ENCODE data around the gene KCNJ3. TPM values are rescaled to one million over a fixed set of nuclear protein-coding genes. Genes with fewer than 3 reads are reported as not detected.

Gene KCNJ3
- total and polyA plus RNA-seq, 3 donors from 2014 or later, result 0.30 to 1.7 (median 0.71) TPM

DNA sequence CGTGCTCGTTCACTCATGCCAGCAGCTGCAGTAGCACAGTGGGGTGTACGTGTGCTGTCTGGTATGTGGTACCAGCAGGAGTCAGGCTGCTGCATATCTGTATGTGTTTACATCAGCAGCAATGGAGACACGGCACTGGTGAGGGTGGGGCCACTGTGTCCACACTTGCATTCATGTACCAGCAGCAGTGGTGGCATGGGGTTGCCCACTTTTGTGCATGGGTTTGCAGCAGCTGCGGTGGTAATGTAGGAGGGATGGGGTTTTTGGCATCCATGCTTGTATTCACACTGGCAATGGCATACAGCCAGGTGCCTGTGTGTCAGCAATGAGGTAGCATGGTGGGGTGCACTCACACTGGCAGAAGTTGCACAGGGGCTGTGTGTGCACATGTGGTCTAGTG, 187.8 kb downstream of the KCNJ3 start:
- Histone ChIP-seq H3K9me3 (no peaks in the 10 kb centered on the region), H3K27ac (no peak overlapping the region), H3K27me3 (no peaks in the 10 kb centered on the region), H3K36me3 (ENCODE audit: low read depth, missing control alignments) (no peaks in the 10 kb centered on the region), H3K4me1 (no peaks in the 10 kb centered on the region), H3K4me3 (no peak overlapping the region)
- TF ChIP-seq POLR2A (IDR thresholded peaks at IDR 0.05), result no peak
- TF ChIP-seq, protein P1, sequence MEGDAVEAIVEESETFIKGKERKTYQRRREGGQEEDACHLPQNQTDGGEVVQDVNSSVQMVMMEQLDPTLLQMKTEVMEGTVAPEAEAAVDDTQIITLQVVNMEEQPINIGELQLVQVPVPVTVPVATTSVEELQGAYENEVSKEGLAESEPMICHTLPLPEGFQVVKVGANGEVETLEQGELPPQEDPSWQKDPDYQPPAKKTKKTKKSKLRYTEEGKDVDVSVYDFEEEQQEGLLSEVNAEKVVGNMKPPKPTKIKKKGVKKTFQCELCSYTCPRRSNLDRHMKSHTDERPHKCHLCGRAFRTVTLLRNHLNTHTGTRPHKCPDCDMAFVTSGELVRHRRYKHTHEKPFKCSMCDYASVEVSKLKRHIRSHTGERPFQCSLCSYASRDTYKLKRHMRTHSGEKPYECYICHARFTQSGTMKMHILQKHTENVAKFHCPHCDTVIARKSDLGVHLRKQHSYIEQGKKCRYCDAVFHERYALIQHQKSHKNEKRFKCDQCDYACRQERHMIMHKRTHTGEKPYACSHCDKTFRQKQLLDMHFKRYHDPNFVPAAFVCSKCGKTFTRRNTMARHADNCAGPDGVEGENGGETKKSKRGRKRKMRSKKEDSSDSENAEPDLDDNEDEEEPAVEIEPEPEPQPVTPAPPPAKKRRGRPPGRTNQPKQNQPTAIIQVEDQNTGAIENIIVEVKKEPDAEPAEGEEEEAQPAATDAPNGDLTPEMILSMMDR (IDR thresholded peaks at IDR 0.05), result no peak
- intact Hi-C loops (cut with DNase I; ENCODE audit: low total_unique reads), result no loop called here
- DNase-seq, result no peak
- 89% methylated on average over 5 of the region's 5 CpGs; no CpG with 5 or more reads in 1 of the 2 donors for WGBS, 2 donors

DNA sequence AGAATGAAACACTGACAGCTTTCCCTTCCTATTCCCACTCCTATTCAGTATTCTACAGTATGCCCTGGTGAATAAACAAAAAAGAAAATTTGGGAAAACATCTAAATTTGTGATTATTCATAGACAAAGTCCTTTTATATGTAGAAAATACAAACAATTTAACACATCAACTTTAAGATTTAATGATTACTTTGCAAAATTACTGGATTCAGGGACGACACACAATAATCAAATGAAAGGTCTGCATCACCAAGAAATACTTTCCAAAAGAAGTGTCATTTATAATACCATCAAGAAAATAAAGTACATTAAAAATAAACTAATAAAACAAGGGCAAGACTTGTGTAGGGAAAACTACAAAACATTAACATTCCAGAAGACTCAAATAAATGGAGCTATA, 199.8 kb downstream of the KCNJ3 start:
- no peak for DNase-seq
- no peak overlapping the region for H3K27ac ChIP-seq
- 76 to 80% methylated on average over 1 of the region's 1 CpG for WGBS, 2 donors
- H3K9me3 ChIP-seq, result no peaks in the 10 kb centered on the region
- no peaks in the 10 kb centered on the region for H3K36me3 ChIP-seq (ENCODE audit: low read depth, missing control alignments)
- no peaks in the 10 kb centered on the region for H3K27me3 ChIP-seq
- intact Hi-C loops (cut with DNase I; ENCODE audit: low total_unique reads), result no loop called here
- H3K4me3 ChIP-seq, result no peak overlapping the region
- H3K4me1 ChIP-seq, result no peaks in the 10 kb centered on the region
- TF ChIP-seq POLR2A (IDR thresholded peaks at IDR 0.05), result no peak
- TF ChIP-seq, protein P1 (IDR thresholded peaks at IDR 0.05), result no peak

DNA sequence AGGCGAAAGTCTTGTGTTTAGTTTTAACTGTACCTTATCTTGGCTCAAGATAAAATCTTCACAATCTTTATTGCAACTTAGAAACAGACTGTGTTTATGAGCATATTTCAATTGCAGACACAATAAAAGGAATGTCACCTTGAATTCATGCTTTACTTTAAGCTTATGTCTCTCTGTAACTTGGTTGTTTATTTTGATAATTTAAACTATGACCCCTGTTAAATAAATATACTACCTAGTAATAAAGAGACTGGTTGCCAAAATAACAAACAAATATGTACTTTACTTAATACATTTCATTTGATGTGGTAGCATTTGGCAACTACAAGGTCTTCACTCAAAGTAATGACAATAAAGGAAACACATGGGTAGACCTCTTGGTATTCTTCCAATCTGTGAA, 202.6 kb downstream of the KCNJ3 start:
- Histone ChIP-seq H3K4me3 (no peak overlapping the region), H3K36me3 (ENCODE audit: low read depth, missing control alignments) (no peaks in the 10 kb centered on the region), H3K4me1 (no peaks in the 10 kb centered on the region), H3K9me3 (no peaks in the 10 kb centered on the region), H3K27ac (no peak overlapping the region), H3K27me3 (no peaks in the 10 kb centered on the region)
- no peak for DNase-seq
- TF ChIP-seq POLR2A (IDR thresholded peaks at IDR 0.05), result no peak
- TF ChIP-seq, protein P1 (IDR thresholded peaks at IDR 0.05), result no peak
- intact Hi-C loops (cut with DNase I; ENCODE audit: low total_unique reads), result no loop called here
- 57 to 90% methylated on average over 1 of the region's 1 CpG for WGBS, 2 donors
